MM.1S (cell line): ENCODE results near the gene TMEM123.

Experiments used
- CTCF ChIP-seq: fragments of 300-600 bp; sonication (generic); IDR thresholded peaks from 2 replicates; pipeline ENCODE4 v1.5.1; 2016; ENCODE audit warnings: antibody characterized with exemption, low read length, mixed read lengths
- EZH2 ChIP-seq: fragments of 300-600 bp; sonication (generic); optimal IDR thresholded peaks from 2 replicates; pipeline ENCODE3; 2017; ENCODE audit warnings: low read depth, mild to moderate bottlenecking, antibody characterized with exemption, low read length, mixed read lengths
- EZH2phosphoT487 ChIP-seq: fragments of 300-600 bp; sonication (generic); IDR thresholded peaks from 2 replicates; pipeline ENCODE4 v1.6.1; 2018; ENCODE audit warnings: antibody characterized with exemption, low read length

GRCh38 chr11:102364991-102365390 is 87.6 kb downstream of the TMEM123 start:
- no peak for TF ChIP-seq EZH2
- TF ChIP-seq CTCF, result no peak
- TF ChIP-seq EZH2phosphoT487, result no peak
